ENCODE measurements around the gene IGF1R.

DNA sequence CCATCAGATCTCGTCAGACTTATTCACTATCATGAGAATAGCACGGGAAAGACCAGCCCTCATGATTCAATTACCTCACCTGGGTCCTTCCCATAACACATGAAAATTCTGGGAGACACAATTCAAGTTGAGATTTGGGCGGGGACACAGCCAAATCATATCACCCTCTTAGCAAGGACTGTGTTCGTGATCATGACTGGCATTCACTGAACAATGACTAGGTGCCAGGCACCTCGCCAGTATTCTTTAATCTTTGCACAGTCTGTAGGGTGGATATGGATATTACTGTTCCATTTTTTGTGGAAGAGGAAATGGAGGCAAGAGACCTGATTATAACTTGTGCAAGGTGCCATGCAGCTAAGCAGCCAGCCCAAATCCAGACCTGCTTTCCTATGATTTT, 77.5 kb downstream of the IGF1R start:
- TF ChIP-seq, protein P1, sequence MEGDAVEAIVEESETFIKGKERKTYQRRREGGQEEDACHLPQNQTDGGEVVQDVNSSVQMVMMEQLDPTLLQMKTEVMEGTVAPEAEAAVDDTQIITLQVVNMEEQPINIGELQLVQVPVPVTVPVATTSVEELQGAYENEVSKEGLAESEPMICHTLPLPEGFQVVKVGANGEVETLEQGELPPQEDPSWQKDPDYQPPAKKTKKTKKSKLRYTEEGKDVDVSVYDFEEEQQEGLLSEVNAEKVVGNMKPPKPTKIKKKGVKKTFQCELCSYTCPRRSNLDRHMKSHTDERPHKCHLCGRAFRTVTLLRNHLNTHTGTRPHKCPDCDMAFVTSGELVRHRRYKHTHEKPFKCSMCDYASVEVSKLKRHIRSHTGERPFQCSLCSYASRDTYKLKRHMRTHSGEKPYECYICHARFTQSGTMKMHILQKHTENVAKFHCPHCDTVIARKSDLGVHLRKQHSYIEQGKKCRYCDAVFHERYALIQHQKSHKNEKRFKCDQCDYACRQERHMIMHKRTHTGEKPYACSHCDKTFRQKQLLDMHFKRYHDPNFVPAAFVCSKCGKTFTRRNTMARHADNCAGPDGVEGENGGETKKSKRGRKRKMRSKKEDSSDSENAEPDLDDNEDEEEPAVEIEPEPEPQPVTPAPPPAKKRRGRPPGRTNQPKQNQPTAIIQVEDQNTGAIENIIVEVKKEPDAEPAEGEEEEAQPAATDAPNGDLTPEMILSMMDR (IDR thresholded peaks at IDR 0.05; ENCODE audit: insufficient read depth, low read length, poor library complexity, severe bottlenecking), result no peak
- TF ChIP-seq EZH2phosphoT487 (conservative IDR thresholded peaks at IDR 0.05; ENCODE audit: low read length), result no peak
